Heart left ventricle (tissue), 16 donors: ENCODE data around the gene CTBP1. TPM values are rescaled to one million over a fixed set of nuclear protein-coding genes. Genes with fewer than 3 reads are reported as not detected.

ENCODE experiments used
- ATAC-seq, 4 donors: fragments of 200-7000 bp; cut with Tn5 transposase; one replicate each; pipeline ENCODE4 v1.9.1; 2020 to 2022; ENCODE audit warnings: moderate library complexity in 4 of 4, mild to moderate bottlenecking in 3 of 4, moderate number of reproducible peaks in 1 of 4
- DNase-seq, 5 donors: peaks; one replicate each; pipeline ENCODE4 v3.0.0-alpha.2; 2020
- H3K27ac ChIP-seq, 12 donors: fragments of 200-600 bp; sonication (generic) in 4 of 12; one replicate each; pipeline versions ENCODE4 v1.5.0 to v1.8.0; 2016 to 2022; ENCODE audit warnings: mild to moderate bottlenecking in 2 of 12
- H3K27me3 ChIP-seq, 9 donors: fragments of 200-600 bp; sonication (generic) in 2 of 9; one replicate each; pipeline versions ENCODE4 v1.5.1 to v1.8.0; 2016 to 2022; ENCODE audit warnings: mild to moderate bottlenecking in 3 of 9
- H3K36me3 ChIP-seq, 9 donors: fragments of 200-600 bp; sonication (generic) in 2 of 9; one replicate each; pipeline versions ENCODE4 v1.5.0 to v1.8.0; 2018 to 2022; ENCODE audit warnings: mild to moderate bottlenecking in 2 of 9
- H3K4me1 ChIP-seq, 12 donors: fragments of 200-600 bp; sonication (generic) in 4 of 12; one replicate each; pipeline versions ENCODE4 v1.5.0 to v1.8.0; 2016 to 2022; ENCODE audit warnings: mild to moderate bottlenecking in 3 of 12
- H3K4me3 ChIP-seq, 12 donors: fragments of 200-600 bp; sonication (generic) in 4 of 12; one replicate each; pipeline versions ENCODE4 v1.5.0 to v1.8.0; 2017 to 2022; ENCODE audit warnings: mild to moderate bottlenecking in 9 of 12, moderate library complexity in 4 of 12
- H3K9me3 ChIP-seq, 12 donors: fragments of 200-600 bp; sonication (generic) in 4 of 12; one replicate each; pipeline versions ENCODE4 v1.5.0 to v1.8.0; 2016 to 2022; ENCODE audit warnings: mild to moderate bottlenecking in 1 of 12
- CTCF ChIP-seq, 12 donors: fragments of 200-600 bp; sonication (generic) in 4 of 12; IDR thresholded peaks; one replicate each; pipeline versions ENCODE4 v1.5.0 to v1.8.0; 2018 to 2022; ENCODE audit warnings: antibody characterized with exemption in 12 of 12, mild to moderate bottlenecking in 5 of 12
- POLR2A ChIP-seq, 2 donors: fragments of 450-650 bp; IDR thresholded peaks; one replicate each; pipeline ENCODE4 v1.6.1; 2017; ENCODE audit warnings: antibody characterized with exemption in 2 of 2, mild to moderate bottlenecking in 2 of 2, moderate library complexity in 2 of 2
- WGBS, 4 donors: extraction: QIAGEN DNeasy Blood & Tissue Kit in 2 of 4; methylation state at CpG; one replicate each; pipeline versions ENCODE4 v1.1.5 to v1.1.7; 2013 to 2018; 5-methylcytosine and 5-hydroxymethylcytosine counted together
- intact Hi-C, 10 donors: fragments of 100-400 bp; cut with DNase I; formaldehyde crosslinking; loops; one replicate each; pipeline versions ENCODE4 v1.11.1 to v1.14.2; 2022
- polyA plus RNA-seq, 2 donors: library from polyadenylated mRNA; stranded (reverse); fragments of 200-250 nt; gene quantifications; one replicate each; pipeline ENCODE4 v1.2.3, GENCODE V29; 2013
- total RNA-seq, 9 donors: library from RNA; depleted of rRNA in 2 of 9; stranded (reverse); fragments of >200 nt in 2 of 9; fragmentation: NEBNext Ultra II Directional in 3 of 9; extraction: Animal tissue kit (Norgen Biotek cat#: 25700) in 3 of 9; gene quantifications; one replicate each; pipeline versions ENCODE4 v1.1.0 to v1.2.4, GENCODE V29; 2016 to 2023
- donor health status: ischemic (EF 13 %, LVEDD 7.1; RV severe dilation, severe dysfunction).
- donor health status: healthy with polysubstance abuse.
- donor health status: DM: no; HTN: yes; CAD: no.
- donor health status: DM: no; HTN: no; CAD: no.
- donor health status: ischemic (EF 25% LVEDD 6.9; RV normal size, moderate dysfunction).
- donor health status: ischemic (EF 25% LVEDD 5.7; RV mildly dilated, moderate dysfunction).
- donor health status: healthy.
- donor health status: DM: yes; HTN: yes; CAD: no.
- donor health status: ischemic (EF 35%, LVEDD 5.7; RV mildly dilated, moderate dysfunction).
- donor health status: nonischemic (EF 11% LVEDD 7.7; RV severe dilation, severe dysfunction).
- donor health status: DM: yes; HTN: yes; CAD: no.
- donor health status: PGD.
- donor health status: ischemic (EF 29% LVEDD 5.4; RV normal size, mild dysfunction).
- donor health status: nonischemic (EF 23%, LVEDD 6.1; RV moderate dilation, normal function).

CTBP1 gene
- total and polyA plus RNA-seq, 11 donors, result 92.0 to 165 (median 128) TPM

- Histone ChIP-seq H3K36me3 (no peaks in the 10 kb centered on the region), H3K4me3 (peak overlapping the region in 4 of 12 donors; percentile 12 to 38 (median 32)), H3K9me3 (peaks cover 0 to 27% (median 10%) of the 10 kb centered on the region in 12 donors), H3K4me1 (peaks cover 0 to 38% (median 0%) of the 10 kb centered on the region in 12 donors), H3K27me3 (no peaks in the 10 kb centered on the region), H3K27ac (peak overlapping the region in 5 of 12 donors; percentile 2 to 86 (median 27))
- TF ChIP-seq CTCF (IDR thresholded peaks at IDR 0.05) (no peak), POLR2A (IDR thresholded peaks at IDR 0.05) (no peak)
- intact Hi-C loops, result no loop called here
- WGBS, 4 donors, result 56 to 69% (median 65%) methylated on average over 6 of the region's 6 CpGs
- ATAC-seq (no peak), DNase-seq (no peak)
Observed at GRCh38 chr4:1183985-1184773, 64.8 kb downstream of the CTBP1 start.

- intact Hi-C loops, result no loop called here
Observed at GRCh38 chr4:1182313-1182712, 66.6 kb downstream of the CTBP1 start.

GRCh38 chr4:1180663-1181062 lies 68.3 kb downstream of the CTBP1 start:
- TF ChIP-seq POLR2A (IDR thresholded peaks at IDR 0.05) (no peak), CTCF (IDR thresholded peaks at IDR 0.05) (no peak)
- no peak overlapping the region for H3K4me3 ChIP-seq
- no peak for DNase-seq

More at GRCh38 chr4:1182313-1182712, 66.6 kb downstream of the CTBP1 start:
- DNase-seq (no peak), ATAC-seq (no peak)
- TF ChIP-seq POLR2A (IDR thresholded peaks at IDR 0.05) (no peak), CTCF (IDR thresholded peaks at IDR 0.05) (no peak)
- Histone ChIP-seq H3K4me1 (peaks cover 0 to 45% (median 8%) of the 10 kb centered on the region in 12 donors), H3K27ac (no peak overlapping the region), H3K36me3 (no peaks in the 10 kb centered on the region), H3K9me3 (peaks cover 0 to 27% (median 10%) of the 10 kb centered on the region in 12 donors), H3K27me3 (no peaks in the 10 kb centered on the region), H3K4me3 (no peak overlapping the region)

GRCh38 chr4:1179976-1180375 lies 69.0 kb downstream of the CTBP1 start:
- intact Hi-C loops, result no loop called here
- H3K27me3 ChIP-seq, result no peaks in the 10 kb centered on the region
- 93 to 100% (median 95%) methylated on average over 1 of the region's 1 CpG for WGBS, 4 donors
- H3K4me3 ChIP-seq, result no peak overlapping the region
- TF ChIP-seq POLR2A (IDR thresholded peaks at IDR 0.05) (no peak), CTCF (IDR thresholded peaks at IDR 0.05) (no peak)
- no peaks in the 10 kb centered on the region for H3K36me3 ChIP-seq
- peaks cover 0 to 27% (median 10%) of the 10 kb centered on the region in 12 donors for H3K9me3 ChIP-seq
- ATAC-seq (no peak), DNase-seq (no peak)
- peaks cover 0 to 33% (median 5%) of the 10 kb centered on the region in 12 donors for H3K4me1 ChIP-seq
- H3K27ac ChIP-seq, result no peak overlapping the region

More at GRCh38 chr4:1180663-1181062, 68.3 kb downstream of the CTBP1 start:
- H3K27ac ChIP-seq, result no peak overlapping the region
- intact Hi-C loops, result no loop called here
- H3K4me1 ChIP-seq, result peaks cover 0 to 34% (median 5%) of the 10 kb centered on the region in 12 donors
- no peaks in the 10 kb centered on the region for H3K36me3 ChIP-seq
- no peaks in the 10 kb centered on the region for H3K27me3 ChIP-seq
- peaks cover 0 to 27% (median 10%) of the 10 kb centered on the region in 12 donors for H3K9me3 ChIP-seq
- no peak for ATAC-seq
